ENCODE data around the gene GSKIP. TPM values are rescaled to one million over a fixed set of nuclear protein-coding genes. Genes with fewer than 3 reads are reported as not detected.

GSKIP gene
- total RNA-seq, 4 donors from 2014 or later: 30.3 to 65.1 (median 49.7) TPM

DNA sequence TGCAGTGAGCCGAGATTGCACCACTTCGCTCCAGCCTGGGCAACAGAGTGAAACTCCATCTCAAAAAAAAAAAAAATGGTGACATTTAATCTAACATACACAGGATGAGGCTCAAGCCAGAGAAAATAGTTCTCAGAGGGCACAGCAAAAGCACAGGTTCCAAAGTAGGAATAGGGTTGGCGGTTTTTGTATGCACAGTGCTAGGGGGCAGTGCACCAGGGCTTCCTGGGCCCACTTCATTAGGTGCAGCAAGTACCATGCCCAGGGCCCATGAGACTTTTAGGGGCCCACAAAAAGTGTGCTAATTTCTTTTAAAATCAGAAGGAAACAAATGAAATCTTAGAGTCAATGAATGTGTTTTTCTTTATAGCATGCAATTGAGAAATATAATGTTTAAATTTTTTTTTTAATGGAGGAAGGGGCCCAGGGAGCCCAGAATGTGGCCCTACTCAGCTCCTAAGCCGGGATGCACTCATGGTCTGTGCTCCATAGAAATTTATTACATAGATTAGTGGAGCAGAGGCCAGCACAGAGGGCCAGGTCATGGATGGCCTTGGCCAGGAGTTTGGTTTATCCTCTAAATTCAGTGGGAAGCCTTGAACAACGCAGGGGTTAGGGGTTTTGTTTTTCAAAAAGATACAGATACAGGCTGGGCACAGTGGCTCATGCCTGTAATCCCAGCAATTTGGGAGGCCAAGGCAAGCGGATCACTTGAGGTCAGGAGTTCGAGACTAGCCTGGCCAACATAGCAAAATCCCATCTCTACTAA, 30.9 kb downstream of the GSKIP start:
- no peak for TF ChIP-seq POLR2A (IDR thresholded peaks at IDR 0.05)
- TF ChIP-seq, protein P1, sequence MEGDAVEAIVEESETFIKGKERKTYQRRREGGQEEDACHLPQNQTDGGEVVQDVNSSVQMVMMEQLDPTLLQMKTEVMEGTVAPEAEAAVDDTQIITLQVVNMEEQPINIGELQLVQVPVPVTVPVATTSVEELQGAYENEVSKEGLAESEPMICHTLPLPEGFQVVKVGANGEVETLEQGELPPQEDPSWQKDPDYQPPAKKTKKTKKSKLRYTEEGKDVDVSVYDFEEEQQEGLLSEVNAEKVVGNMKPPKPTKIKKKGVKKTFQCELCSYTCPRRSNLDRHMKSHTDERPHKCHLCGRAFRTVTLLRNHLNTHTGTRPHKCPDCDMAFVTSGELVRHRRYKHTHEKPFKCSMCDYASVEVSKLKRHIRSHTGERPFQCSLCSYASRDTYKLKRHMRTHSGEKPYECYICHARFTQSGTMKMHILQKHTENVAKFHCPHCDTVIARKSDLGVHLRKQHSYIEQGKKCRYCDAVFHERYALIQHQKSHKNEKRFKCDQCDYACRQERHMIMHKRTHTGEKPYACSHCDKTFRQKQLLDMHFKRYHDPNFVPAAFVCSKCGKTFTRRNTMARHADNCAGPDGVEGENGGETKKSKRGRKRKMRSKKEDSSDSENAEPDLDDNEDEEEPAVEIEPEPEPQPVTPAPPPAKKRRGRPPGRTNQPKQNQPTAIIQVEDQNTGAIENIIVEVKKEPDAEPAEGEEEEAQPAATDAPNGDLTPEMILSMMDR (IDR thresholded peaks at IDR 0.05): no peak
- 85 to 95% methylated on average over 7 of the region's 7 CpGs for WGBS, 2 donors
- Histone ChIP-seq H3K4me3 (no peak overlapping the region), H3K9me3 (no peaks in the 10 kb centered on the region), H3K27me3 (no peaks in the 10 kb centered on the region), H3K4me1 (peaks cover 0 to 27% (median 6%) of the 10 kb centered on the region in 3 donors), H3K27ac (no peak overlapping the region), H3K36me3 (no peaks in the 10 kb centered on the region)
- intact Hi-C loops (cut with DNase I): loop anchor here (5.0 kb wide), 1 partner anchor 37 kb away; no protein-coding TSS in a partner anchor
- DNase-seq: no peak

GRCh38 chr14:96398432-96398831, 35.1 kb downstream of the GSKIP start:
- WGBS, 2 donors: 87 to 88% methylated on average over 8 of the region's 8 CpGs
- DNase-seq: no peak
- no peak overlapping the region for H3K27ac ChIP-seq
- intact Hi-C loops (cut with DNase I): no loop called here
- no peaks in the 10 kb centered on the region for H3K36me3 ChIP-seq
- H3K27me3 ChIP-seq: no peaks in the 10 kb centered on the region
- H3K9me3 ChIP-seq: no peaks in the 10 kb centered on the region
- H3K4me3 ChIP-seq: no peak overlapping the region
- no peak for TF ChIP-seq POLR2A (IDR thresholded peaks at IDR 0.05)
- TF ChIP-seq, protein P1 (IDR thresholded peaks at IDR 0.05): no peak
- no peaks in the 10 kb centered on the region for H3K4me1 ChIP-seq

- DNase-seq: no peak
- WGBS, 2 donors: 78 to 80% methylated on average over 5 of the region's 5 CpGs
- H3K9me3 ChIP-seq: no peaks in the 10 kb centered on the region
- TF ChIP-seq POLR2A (IDR thresholded peaks at IDR 0.05): no peak
- TF ChIP-seq, protein P1 (IDR thresholded peaks at IDR 0.05): no peak
- no peak overlapping the region for H3K4me3 ChIP-seq
- no peaks in the 10 kb centered on the region for H3K27me3 ChIP-seq
- intact Hi-C loops (cut with DNase I): no loop called here
- H3K27ac ChIP-seq: no peak overlapping the region
- H3K4me1 ChIP-seq: no peaks in the 10 kb centered on the region
- no peaks in the 10 kb centered on the region for H3K36me3 ChIP-seq
Measured at GRCh38 chr14:96398921-96399320, 35.6 kb downstream of the GSKIP start.

DNA sequence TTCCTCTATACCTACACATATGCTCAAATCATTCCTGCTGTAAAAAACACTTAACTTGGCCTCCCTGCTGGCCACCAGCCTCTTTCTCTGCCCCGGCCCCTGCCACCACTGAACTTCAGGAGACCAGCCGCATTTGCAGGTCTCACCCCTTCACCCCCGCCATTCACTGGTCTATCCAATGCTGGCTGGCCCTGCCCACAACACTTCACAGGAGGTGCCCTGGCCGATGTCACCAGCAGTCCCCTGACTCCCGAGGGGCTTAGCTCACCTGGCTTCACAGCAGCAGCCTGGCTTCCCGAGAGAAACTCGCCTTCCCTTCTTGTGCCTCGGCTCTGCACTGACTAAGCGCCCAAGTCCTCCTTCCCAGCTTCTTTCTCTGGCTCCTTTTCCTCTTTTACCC, 36.1 kb downstream of the GSKIP start:
- Histone ChIP-seq H3K36me3 (no peaks in the 10 kb centered on the region), H3K4me3 (no peak overlapping the region), H3K4me1 (no peaks in the 10 kb centered on the region), H3K9me3 (no peaks in the 10 kb centered on the region), H3K27ac (no peak overlapping the region), H3K27me3 (no peaks in the 10 kb centered on the region)
- intact Hi-C loops (cut with DNase I): no loop called here
- 81 to 82% methylated on average over 9 of the region's 9 CpGs for WGBS, 2 donors
- TF ChIP-seq POLR2A (IDR thresholded peaks at IDR 0.05): no peak
- TF ChIP-seq, protein P1 (IDR thresholded peaks at IDR 0.05): no peak
- DNase-seq: no peak

DNA sequence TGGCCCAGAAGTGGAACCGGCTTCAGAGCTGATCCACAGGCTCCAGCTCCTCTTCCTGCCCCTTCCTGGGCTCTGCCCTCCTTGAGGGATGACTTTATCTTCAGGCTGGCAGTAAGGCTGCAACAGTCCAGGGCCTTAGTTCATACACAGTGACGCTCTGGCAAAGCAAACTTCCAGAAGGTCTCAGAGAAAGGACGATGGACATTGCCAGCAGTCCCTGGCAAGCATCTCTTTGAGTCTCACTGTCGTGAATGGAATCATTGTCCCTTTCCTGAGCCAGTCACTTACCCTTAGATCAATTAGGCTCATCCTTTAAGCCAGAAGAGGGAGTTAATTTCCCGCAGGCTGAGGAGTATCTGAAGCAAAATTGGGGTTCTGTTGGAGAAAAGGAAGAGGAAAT, 37.2 kb downstream of the GSKIP start:
- no peak for TF ChIP-seq POLR2A (IDR thresholded peaks at IDR 0.05)
- TF ChIP-seq, protein P1 (IDR thresholded peaks at IDR 0.05): no peak
- Histone ChIP-seq H3K36me3 (no peaks in the 10 kb centered on the region), H3K27me3 (no peaks in the 10 kb centered on the region), H3K9me3 (no peaks in the 10 kb centered on the region), H3K4me3 (no peak overlapping the region), H3K4me1 (no peaks in the 10 kb centered on the region), H3K27ac (no peak overlapping the region)
- DNase-seq: no peak
- WGBS, 2 donors: 87 to 91% methylated on average over 2 to 5 of the region's 5 CpGs
- intact Hi-C loops (cut with DNase I): no loop called here

Measured in esophagus squamous epithelium (tissue), 5 donors.